HG03103 (cell line): ENCODE results near the gene SEMA5A.

Experiments
- ATAC-seq: cut with Tn5 transposase; IDR thresholded peaks from one replicate; pipeline ENCODE4 v1.9.1; 2021; ENCODE audit warnings: low read depth; ENCODE audit not compliant: unreplicated experiment

SEMA5A gene, protein sequence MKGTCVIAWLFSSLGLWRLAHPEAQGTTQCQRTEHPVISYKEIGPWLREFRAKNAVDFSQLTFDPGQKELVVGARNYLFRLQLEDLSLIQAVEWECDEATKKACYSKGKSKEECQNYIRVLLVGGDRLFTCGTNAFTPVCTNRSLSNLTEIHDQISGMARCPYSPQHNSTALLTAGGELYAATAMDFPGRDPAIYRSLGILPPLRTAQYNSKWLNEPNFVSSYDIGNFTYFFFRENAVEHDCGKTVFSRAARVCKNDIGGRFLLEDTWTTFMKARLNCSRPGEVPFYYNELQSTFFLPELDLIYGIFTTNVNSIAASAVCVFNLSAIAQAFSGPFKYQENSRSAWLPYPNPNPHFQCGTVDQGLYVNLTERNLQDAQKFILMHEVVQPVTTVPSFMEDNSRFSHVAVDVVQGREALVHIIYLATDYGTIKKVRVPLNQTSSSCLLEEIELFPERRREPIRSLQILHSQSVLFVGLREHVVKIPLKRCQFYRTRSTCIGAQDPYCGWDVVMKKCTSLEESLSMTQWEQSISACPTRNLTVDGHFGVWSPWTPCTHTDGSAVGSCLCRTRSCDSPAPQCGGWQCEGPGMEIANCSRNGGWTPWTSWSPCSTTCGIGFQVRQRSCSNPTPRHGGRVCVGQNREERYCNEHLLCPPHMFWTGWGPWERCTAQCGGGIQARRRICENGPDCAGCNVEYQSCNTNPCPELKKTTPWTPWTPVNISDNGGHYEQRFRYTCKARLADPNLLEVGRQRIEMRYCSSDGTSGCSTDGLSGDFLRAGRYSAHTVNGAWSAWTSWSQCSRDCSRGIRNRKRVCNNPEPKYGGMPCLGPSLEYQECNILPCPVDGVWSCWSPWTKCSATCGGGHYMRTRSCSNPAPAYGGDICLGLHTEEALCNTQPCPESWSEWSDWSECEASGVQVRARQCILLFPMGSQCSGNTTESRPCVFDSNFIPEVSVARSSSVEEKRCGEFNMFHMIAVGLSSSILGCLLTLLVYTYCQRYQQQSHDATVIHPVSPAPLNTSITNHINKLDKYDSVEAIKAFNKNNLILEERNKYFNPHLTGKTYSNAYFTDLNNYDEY

DNA sequence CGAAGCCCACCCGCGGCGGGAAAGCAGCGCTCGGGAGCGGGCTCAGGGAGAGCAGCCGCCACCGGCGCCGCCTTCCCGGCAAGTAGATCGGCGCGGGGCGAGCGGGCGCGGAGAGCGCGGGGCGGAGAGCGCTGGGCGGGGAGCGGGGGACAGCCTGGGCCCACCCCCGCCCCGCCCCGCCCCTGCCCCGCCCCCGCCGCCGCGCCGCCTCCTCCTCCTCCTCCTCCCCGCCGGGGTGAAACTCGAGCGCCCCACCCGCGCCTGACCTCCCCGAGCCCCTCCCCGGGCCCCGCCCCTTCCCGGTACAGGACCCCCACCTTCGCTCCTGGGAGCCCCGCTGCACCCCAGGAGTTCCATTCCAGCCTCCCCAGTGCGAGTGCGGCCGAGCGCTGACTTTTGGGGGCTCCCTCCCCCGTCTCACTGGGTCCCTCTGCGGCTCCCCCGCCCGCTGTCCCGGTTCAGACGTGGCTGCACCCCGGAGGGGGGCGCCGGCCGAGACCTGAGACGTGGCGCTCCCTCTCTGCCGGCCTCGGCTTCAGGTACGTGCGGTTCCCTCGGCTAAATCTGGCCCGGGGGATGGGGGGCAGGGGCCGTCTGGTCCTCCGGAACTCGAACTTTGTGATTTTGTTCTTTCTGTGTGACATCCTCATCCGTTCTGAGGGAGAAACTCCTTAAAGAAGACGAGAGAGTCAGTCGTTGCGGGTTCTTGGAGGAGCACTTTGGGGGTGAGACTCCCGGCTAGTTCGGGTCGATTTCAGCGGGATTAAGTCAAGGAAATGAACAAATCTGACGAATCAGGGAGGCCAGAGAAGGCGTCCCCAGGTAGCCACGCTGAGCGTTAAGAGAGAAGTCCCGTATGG lies at the start of gene SEMA5A:
TSS of gene SEMA5A (minus strand) at position 84 of the 860 bp plus-strand sequence. CDS start 166,129 bp downstream, outside the sequence.
- no peak for ATAC-seq

DNA sequence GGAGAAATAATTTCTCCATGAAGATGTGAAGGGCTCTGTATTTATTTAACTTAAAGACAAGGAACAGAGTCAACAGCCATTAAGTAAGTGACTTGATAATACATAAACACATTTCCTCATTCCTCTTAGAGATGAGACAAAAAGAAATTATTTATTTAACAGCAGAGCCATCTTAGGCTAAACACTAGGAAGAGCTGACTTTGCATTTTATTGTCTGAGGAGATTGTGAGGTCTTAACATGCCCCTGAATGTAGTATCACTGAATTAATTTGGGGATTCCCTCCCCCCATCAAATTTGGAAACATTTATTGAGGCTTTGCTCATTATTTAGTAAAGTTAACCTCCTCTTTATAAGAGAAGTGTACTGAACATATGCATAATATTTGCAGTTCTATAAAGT lies 49.0 kb upstream of the SEMA5A start:
- ATAC-seq = no peak

DNA sequence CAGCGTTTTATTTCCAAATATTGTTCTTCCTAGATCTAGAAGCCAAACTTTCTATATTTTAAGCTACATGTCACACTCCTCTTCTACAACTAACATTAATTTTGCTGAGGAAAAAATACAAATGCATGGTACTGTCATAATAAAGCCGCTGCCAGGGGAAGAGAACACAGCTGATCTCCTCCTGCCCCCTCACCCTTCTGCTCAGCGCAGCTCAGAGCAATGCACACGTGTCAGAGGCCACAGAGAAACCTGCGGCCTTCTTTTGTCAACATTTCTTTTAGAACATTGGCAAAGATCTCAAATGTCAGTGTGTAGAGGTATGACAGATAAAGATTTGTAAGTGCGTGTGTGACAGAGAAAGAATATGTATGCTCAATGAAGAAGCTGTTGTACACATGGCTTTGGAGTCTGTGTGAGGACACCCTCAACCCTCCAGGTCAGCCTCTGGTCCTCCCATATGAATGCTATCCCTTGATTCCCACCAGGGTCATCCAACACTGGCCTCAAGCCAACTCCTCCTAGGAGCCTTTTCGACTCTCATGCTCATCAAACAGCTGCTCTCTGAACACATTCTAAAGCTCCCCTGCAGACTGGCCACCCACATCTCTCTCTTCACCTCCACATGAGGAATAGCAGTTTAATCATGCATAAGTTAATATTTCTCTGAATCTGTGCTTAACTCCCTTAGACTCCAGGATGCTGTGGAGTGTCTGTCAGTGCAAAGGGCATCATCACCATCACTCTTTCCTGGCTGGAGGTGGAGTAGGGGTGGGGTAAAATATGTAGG lies 43.4 kb upstream of the SEMA5A start:
- ATAC-seq = no peak

DNA sequence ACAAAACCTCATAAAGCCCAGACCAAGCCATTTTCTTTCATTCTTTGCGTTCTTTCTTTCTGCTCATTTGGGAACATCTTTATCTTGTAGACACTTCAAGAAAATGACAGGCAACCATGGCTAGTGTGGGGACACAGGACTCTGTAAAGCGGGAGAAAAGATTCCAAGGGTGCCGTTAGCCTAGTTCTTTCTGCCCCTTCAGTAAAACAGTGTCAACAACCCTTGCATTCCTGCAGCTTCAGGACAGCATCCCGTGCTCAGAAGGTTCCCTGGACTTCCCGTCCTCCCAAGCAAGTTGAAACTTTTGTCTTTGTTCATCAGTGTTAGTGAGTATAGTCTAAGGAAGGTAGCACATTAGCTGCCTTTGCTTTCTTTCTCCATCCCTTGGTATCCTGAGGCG lies 42.4 kb upstream of the SEMA5A start:
- no peak for ATAC-seq

DNA sequence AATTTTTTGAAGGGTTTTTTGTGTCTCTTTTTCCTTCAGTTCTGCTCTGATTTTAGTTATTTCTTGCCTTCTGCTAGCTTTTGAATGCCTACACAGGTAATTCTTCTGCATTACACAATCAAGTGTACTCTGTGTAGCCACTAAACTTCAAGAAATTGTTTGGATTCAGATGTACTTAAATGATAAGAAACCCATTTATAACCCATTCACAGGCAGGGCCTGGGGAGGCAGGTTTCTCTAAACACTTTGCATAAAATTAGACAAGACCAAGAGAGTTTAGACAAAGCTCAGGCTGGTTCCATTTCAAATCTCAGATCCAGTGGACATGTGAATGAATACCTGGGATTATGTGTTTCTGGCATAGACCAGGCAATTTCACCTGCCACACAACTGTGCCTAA lies 41.3 kb upstream of the SEMA5A start:
- ATAC-seq = no peak

DNA sequence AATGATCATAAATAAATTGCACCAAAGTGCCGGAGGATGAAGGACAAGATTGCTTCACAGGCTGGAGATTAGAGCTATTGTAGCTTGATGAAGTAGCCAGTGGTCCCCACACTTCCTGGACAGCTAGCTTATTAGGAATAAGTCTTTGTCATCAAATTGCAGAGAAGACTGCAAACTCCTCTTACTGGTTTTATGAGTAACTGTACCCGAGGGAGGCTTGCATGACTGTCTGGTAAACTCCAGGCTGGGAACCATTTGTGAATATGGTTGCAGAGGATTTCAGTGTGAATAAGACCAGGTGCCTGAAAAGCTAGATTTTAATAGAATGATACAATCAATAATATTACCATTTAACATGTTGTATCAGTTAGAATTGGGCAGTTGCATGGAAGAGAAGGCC lies 36.5 kb upstream of the SEMA5A start:
- ATAC-seq = no peak

DNA sequence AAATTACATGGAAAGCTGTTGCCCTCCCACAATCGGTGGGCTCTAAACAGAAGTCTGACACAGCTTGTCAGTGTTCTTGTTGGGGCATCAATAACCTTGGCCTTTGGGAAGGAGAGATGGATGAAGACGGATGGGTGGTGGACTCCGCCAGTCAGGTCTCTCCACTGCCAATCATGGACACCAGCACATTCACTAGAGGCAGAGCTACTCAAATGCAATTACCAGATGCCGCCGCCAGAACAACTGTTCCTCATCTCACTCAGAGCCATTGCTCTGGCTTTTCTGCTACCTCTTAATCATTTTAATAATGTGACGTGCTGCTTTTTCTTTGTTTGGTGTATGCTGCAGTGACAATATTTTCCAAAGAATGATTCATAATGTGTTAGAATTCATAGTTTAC lies 27.9 kb upstream of the SEMA5A start:
- ATAC-seq = no peak

DNA sequence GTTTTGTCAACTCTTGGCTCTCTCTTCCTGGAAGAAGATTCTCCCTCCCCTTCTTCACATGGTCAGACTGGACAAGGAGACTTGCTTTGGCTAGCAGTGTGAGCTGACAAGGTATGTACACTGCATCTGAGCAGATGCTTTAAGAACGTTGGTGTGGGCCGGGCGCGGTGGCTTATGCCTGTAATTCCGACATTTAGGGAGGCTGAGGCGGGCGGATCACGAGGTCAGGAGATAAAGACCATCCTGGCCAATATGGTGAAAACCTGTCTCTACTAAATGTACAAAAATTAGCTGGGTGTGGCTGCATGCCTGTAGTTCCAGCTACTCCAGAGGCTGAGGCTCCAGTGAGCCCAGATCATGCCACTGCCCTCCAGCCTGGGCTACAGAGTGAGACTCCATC lies 26.4 kb upstream of the SEMA5A start:
- no peak for ATAC-seq

DNA sequence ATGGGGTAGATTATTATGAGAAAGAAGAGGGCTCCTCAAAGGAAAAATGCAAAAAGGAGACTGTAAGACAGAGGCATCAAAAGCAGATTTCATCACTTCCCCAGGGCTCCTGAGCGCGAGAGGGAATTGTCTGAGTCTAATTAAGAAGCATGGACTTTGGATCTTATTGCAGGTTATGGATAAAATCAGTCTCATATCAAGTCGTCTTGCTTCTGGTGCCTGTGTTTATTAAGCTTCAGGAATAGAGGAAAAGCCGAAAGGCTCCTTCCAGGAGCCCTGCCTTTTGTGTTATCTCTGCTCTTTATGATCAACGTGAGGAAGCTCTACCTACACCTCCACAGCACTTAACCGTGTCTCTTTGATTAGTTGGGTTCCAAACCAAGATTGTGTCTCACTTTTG lies 25.0 kb upstream of the SEMA5A start:
- ATAC-seq = no peak

DNA sequence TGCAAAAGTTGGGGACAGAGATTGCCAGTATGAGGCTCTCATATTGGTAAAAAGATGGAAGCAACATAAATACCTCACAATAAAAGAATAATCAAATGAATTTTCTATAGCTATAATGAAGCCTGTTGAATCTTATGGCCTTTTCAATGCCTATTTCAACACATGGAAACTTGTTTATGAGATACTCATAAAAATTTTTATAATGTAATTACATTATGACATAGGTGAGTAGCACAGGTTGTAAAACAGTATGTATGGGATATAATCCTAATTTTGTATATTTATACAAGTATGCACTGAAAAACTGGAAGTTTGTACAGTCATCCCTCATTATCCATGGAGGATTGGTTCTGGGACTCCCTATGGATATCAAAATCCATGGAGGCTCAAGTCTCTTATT lies 21.2 kb upstream of the SEMA5A start:
- ATAC-seq = no peak

DNA sequence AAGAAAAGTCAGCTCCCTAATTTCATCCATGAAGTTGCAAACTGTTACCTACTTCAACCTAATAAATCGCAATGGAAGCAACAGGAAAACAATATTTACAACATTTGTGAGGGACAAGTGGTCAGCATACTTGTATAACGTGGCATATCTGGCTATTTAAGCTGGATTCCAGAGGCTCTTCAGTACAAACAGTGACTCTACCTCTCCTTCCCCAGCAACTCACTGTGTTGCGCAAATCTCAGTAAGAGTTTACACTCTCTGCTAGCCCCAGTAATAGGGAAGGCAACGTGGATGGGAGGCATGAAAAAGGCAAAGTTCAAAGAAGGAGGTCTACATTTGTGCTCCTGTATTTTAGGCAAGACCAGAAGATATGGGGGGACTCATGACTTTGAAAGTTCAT lies 18.9 kb upstream of the SEMA5A start:
- ATAC-seq = no peak

DNA sequence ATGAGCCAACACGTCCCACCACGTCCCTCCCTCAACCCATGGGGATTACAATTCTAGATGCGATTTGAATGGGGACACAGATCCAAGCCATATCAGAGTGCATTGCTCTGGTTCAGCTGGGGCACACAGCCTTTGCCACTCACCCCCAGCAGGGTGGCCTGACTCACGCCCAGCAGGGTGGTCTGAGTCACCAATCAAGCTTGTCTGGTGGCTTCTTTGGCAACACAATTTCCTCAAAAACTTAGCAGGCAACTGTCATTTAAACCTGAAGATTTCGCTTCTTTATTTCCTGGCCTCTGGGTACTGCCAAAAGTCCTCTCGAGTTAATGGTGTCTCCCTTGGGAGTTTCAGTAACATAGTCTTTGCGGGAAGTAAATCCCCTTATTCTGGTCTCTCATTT lies 16.3 kb upstream of the SEMA5A start:
- no peak for ATAC-seq

DNA sequence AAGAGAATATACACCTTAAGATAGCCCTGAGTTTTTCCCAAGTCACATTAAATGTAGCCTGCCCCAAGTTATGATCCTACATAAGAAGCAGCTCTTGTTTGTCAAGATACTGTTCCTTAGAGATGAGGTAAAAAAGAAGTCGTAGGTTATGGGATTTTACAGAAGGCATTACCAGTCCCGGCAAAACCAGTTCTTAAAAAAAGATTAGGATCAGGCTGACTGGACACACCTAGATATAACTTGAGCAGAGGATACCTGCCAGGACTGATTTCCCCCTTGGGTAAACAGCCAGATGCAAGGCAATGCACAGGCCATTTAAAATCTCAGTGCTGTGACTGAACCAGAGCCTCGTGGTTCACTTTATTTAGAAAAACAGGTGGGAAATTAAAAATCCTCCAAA lies 14.1 kb upstream of the SEMA5A start:
- ATAC-seq = no peak

DNA sequence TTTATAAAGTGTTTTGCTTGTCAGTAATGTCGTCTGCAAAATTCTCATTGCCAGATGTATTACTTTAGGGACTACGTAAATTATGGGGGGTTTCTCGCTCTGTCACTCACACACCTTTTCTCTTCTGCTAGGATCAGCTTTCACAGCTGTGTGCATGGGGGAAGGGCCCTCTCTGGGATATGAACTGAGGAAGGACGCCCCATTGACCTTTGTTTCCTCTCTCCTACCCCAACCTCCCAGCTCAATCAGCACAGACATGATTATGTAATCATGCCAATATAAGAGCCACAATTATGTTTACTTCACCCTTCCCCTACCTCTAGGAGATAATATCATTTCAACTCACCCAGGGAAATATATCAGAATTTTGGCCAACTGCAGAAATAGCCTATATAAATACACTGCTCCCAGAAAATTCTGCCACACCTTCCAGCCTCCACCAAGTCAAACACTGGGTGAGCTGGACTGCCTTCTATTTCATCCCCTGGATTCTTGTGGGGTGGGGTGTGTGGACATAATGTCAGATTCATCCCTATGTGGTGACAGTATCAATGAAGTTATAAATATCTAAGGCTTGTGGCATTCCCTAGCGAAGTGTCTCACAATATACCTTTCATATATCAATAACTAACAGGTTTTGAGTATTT lies 12.6 kb upstream of the SEMA5A start:
- no peak for ATAC-seq

DNA sequence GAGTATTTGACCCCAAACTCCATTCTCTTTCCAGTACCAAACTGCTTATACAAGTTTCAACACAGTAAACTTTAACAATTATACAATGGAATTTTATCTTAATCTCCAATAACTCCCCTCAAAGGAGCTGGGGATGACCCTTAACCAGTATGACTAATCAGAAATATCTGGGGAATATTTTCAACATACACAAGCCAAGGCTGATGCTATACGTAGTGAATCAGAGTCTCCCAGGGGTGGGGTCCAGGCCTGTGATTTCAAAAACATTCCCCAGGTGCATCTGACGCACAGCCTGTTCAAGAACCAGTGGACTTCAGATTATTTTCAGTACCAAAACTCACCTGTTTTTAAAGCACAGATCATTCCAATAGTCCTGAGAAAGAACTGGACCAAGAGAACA lies 11.8 kb upstream of the SEMA5A start:
- ATAC-seq = no peak

DNA sequence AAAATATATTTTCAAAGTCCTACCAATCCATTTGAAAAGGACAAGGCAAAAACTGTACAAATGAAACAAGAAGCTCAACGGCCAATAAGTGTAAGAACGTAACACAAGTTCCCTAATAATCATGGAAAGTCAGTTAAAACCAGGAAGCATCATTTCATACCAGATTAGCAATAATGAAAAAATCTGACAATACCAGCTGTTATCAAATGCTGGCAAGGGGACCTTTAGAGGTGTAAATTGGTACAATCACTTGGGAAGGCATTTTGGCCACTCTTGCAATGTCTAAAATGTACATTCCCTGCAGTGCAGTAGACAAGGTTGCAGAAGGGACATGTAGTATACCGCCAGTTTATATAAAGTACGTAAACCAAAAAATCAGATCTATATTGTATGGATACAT lies 10.1 kb upstream of the SEMA5A start:
- no peak for ATAC-seq

DNA sequence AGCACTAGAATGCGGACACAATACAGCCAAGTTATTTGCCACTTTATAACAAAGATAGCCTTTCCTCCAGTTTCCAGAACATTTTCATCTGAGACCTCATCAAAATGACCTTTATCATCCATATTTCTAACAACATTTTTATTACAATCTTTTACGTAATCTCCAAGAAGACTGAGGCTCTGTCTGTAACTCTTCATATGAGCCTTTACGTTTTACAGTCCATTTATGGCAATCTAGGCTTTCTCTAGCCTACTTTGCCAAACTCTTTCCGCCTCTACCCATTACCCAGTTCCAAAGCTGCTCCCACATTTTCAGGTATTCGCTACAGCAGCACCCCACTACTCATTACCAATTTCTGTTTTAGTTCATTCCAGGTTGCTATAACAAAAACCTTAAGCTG lies 8.2 kb upstream of the SEMA5A start:
- no peak for ATAC-seq

DNA sequence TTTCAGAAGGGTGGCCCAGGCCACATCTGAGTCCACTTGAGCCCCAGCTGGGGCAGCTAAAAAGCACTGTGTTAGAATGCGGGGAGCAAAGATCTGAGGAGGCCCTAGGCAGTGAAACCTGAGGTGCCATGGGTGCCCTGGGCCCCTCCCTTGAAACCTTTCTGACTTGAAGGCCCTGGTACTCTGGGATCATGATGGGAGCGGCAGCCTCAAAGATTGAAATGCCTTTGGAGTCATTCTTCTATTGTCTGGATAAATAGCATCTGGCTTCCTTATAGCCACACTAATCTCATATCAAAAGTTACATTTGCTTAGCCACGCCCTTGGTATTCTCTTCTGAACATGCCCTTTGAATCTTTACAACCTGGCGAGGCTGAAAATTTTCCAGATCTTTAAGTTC lies 7.7 kb upstream of the SEMA5A start:
- no peak for ATAC-seq
